ENCODE data around the gene ZDHHC19. TPM values are rescaled to one million over a fixed set of nuclear protein-coding genes. Genes with fewer than 3 reads are reported as not detected.

ZDHHC19 gene
- total RNA-seq, 1 donor from 2014 or later, result not detected

DNA sequence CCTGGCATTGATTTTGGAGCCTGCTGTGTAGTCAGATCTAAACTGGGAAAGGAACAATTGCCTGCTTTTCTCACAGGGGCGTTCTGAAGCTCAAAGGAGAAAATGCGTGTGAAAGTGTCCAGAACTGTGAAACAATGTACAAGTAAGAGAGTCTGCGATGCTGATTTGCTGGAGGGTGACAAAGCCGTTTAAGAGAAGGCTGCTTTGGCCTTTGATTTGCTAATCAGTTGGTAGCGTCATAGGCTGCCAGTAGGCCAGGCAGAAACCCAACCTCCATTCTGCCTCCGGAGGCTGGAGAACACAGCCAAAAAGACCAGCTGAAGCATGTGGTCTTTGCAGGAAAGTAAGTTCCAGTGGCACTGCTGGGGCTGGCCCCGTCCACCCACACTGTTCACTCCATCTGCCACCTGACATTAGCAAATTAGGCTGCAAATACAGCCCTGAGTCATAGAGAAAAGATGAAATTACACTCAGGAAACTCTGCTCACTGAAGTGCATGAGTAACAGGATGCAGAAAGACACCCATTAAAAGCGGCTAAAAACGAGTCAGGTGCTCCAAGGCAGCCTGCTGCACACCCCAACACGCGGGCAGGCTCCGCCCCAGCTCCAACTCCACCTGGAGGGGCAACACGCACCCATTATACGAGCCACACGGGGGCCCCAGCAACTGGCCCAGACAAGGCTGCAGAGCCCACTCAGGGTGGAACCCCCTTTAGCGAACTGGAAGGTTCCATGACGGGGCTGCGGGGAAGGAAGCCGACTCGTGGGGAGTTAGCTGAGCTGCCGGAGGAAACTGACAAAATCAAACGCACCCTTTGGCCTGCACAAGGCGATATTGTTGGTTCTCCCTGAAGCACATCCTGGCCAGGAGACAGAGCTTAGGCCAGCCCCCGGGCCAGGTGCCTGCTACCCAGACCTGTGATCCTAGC lies 31.6 kb downstream of the ZDHHC19 start:
- no peaks in the 10 kb centered on the region for H3K27me3 ChIP-seq (ENCODE audit: control insufficient read depth, insufficient read depth, low read length)
- no peak overlapping the region for H3K4me3 ChIP-seq (ENCODE audit: low read depth, low read length)
- DNase-seq (ENCODE audit: low read depth), result no peak
- TF ChIP-seq, protein P1, sequence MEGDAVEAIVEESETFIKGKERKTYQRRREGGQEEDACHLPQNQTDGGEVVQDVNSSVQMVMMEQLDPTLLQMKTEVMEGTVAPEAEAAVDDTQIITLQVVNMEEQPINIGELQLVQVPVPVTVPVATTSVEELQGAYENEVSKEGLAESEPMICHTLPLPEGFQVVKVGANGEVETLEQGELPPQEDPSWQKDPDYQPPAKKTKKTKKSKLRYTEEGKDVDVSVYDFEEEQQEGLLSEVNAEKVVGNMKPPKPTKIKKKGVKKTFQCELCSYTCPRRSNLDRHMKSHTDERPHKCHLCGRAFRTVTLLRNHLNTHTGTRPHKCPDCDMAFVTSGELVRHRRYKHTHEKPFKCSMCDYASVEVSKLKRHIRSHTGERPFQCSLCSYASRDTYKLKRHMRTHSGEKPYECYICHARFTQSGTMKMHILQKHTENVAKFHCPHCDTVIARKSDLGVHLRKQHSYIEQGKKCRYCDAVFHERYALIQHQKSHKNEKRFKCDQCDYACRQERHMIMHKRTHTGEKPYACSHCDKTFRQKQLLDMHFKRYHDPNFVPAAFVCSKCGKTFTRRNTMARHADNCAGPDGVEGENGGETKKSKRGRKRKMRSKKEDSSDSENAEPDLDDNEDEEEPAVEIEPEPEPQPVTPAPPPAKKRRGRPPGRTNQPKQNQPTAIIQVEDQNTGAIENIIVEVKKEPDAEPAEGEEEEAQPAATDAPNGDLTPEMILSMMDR (IDR thresholded peaks at IDR 0.05; ENCODE audit: insufficient read depth, low read length, poor library complexity, severe bottlenecking), result no peak
- no peaks in the 10 kb centered on the region for H3K36me3 ChIP-seq (ENCODE audit: control insufficient read depth, insufficient read depth, low read length)

DNA sequence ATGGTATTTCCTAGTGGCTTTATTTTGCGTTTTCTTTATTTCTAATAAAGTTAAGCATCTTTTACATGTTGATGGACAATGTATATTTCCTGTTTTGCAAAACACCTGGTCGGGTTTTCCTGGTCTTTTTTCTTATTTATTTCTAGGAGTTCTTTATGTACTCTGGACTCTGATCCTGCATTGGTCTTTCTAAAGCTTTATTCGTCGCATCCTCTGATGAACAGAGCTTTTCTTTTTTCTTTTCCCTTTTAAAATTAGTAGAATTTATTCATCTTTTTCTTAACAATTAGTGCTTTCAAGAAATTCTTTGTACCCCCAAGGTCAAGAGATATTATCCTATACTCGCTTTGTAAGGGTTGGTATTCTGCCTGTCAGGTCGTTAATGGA lies 32.2 kb downstream of the ZDHHC19 start:
- no peak overlapping the region for H3K4me3 ChIP-seq (ENCODE audit: low read depth, low read length)
- H3K36me3 ChIP-seq (ENCODE audit: control insufficient read depth, insufficient read depth, low read length), result no peaks in the 10 kb centered on the region
- no peaks in the 10 kb centered on the region for H3K27me3 ChIP-seq (ENCODE audit: control insufficient read depth, insufficient read depth, low read length)
- TF ChIP-seq, protein P1 (IDR thresholded peaks at IDR 0.05; ENCODE audit: insufficient read depth, low read length, poor library complexity, severe bottlenecking), result no peak
- DNase-seq (ENCODE audit: low read depth), result no peak

DNA sequence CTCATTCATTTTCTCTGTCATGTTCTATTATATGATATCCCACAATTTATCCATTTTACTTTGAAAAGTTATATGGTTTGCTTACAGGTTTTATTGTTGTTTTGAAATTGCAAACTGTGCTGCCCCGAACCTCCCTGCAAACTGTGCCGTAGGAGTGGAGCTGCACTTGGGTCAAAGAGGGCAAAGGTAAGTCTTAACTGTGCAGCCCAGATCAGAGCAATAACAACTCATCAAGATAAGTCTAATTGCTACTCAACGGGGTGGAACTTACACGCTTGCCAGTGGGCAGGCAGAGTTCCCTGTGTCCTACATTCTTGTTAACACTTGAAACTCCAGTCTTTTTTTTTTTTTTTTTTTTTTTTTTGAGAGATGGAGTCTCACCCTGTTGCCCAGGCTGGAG lies 33.2 kb downstream of the ZDHHC19 start:
- DNase-seq (ENCODE audit: low read depth), result no peak
- no peaks in the 10 kb centered on the region for H3K27me3 ChIP-seq (ENCODE audit: control insufficient read depth, insufficient read depth, low read length)
- H3K36me3 ChIP-seq (ENCODE audit: control insufficient read depth, insufficient read depth, low read length), result no peaks in the 10 kb centered on the region
- H3K4me3 ChIP-seq (ENCODE audit: low read depth, low read length), result no peak overlapping the region
- TF ChIP-seq, protein P1 (IDR thresholded peaks at IDR 0.05; ENCODE audit: insufficient read depth, low read length, poor library complexity, severe bottlenecking), result no peak

DNA sequence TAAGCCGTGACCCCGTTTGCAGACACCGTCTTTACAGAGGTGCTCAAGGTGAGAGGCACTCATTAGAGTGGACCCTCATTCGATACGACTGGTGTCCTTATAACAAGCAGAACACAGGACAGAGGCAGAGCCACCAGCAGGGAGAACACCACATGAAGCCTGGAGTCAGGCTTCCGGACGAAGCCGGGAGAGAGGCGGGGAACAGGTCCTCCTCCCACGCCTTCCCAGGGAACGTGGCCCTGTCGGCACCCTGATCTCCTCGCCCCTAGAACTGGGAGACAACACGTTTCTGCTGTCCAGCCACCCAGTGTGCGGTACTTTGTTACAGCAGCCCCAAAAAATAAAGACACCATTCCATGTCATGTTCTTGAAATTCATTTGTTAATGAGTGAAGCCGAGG lies 33.6 kb downstream of the ZDHHC19 start:
- TF ChIP-seq, protein P1 (IDR thresholded peaks at IDR 0.05; ENCODE audit: insufficient read depth, low read length, poor library complexity, severe bottlenecking), result no peak
- H3K36me3 ChIP-seq (ENCODE audit: control insufficient read depth, insufficient read depth, low read length), result no peaks in the 10 kb centered on the region

DNA sequence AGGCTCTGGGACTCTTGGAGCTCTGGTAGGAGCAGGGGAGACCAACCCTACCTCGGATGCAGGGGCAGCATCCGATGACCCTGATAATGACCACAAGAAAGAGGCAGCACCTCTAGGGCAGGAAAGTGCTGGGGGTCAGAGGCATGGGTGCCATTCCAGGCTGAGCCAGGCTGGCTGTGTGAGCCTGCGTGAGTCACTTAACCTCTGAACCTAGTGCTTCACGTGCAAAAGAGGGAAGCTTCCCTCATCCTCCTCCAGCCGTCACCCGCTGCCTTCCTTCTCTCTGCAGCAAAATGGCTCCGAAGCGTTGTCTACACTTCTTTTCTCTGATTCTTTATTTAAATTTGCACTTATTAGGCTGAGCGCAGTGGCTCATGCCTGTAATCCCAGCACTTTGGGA lies 35.5 kb downstream of the ZDHHC19 start:
- DNase-seq (ENCODE audit: low read depth), result no peak
- Histone ChIP-seq H3K36me3 (ENCODE audit: control insufficient read depth, insufficient read depth, low read length) (no peaks in the 10 kb centered on the region), H3K27me3 (ENCODE audit: control insufficient read depth, insufficient read depth, low read length) (no peaks in the 10 kb centered on the region), H3K4me3 (ENCODE audit: low read depth, low read length) (no peak overlapping the region)
- TF ChIP-seq, protein P1 (IDR thresholded peaks at IDR 0.05; ENCODE audit: insufficient read depth, low read length, poor library complexity, severe bottlenecking), result no peak

More for the DNA sequence above, 33.6 kb downstream of the ZDHHC19 start:
- H3K4me3 ChIP-seq (ENCODE audit: low read depth, low read length), result no peak overlapping the region
- no peak for DNase-seq (ENCODE audit: low read depth)
- H3K27me3 ChIP-seq (ENCODE audit: control insufficient read depth, insufficient read depth, low read length), result no peaks in the 10 kb centered on the region
